AG04450 (cell line): ENCODE data around the gene PPP1R3G. TPM values are rescaled to one million over a fixed set of nuclear protein-coding genes. Genes with fewer than 3 reads are reported as not detected.

ENCODE experiments used
- CTCF ChIA-PET: fragments of 300-600, 350-600 bp; formaldehyde crosslinking; extraction: SDS; loops from one replicate; lab custom pipeline; 2022; ENCODE audit warnings: antibody characterized with exemption, inconsistent platforms; lab: Charles Lee
- POLR2A ChIA-PET: fragments of 350-600 bp; formaldehyde crosslinking; extraction: SDS; loops from one replicate; lab custom pipeline; 2021; ENCODE audit warnings: antibody characterized with exemption, inconsistent platforms; lab: Yijun Ruan, JAX
- DNase-seq: peaks from one replicate; pipeline ENCODE4 v3.0.0-alpha.2; 2011; ENCODE audit warnings: low read depth, low spot score
- H3K27ac ChIP-seq: one replicate; pipeline ENCODE4 v1.5.1; 2012; ENCODE audit warnings: low read depth, low read length, control low read depth
- H3K27me3 ChIP-seq: one replicate; pipeline ENCODE4 v1.6.0; 2012; ENCODE audit warnings: low read length; ENCODE audit not compliant: control insufficient read depth, insufficient read depth
- H3K4me3 ChIP-seq: 2 replicates; pipeline ENCODE4 v1.5.1; 2011; ENCODE audit warnings: mild to moderate bottlenecking, low read depth, low read length, control low read depth
- H3K9me3 ChIP-seq: 2 replicates; pipeline ENCODE4 v1.5.1; 2012; ENCODE audit warnings: low read length; ENCODE audit not compliant: control insufficient read depth, insufficient read depth
- CTCF ChIP-seq: IDR thresholded peaks from 2 replicates; pipeline ENCODE4 v1.5.1; 2011; ENCODE audit warnings: low read depth, low read length, control low read depth, inconsistent platforms
- polyA plus RNA-seq: library from polyadenylated mRNA; depleted of rRNA; stranded (reverse); fragments of >200 nt; gene quantifications from 2 replicates; pipeline ENCODE4 v1.2.3, GENCODE V29; 2011

PPP1R3G gene
- polyA plus RNA-seq, 1 experiment = 0.11 TPM

GRCh38 chr6:5067305-5067704, 17.8 kb upstream of the PPP1R3G start:
- H3K9me3 ChIP-seq = peaks cover 10% of the 10 kb centered on the region
- TF ChIP-seq CTCF = no peak
- DNase-seq = no peak
- ChIA-PET POLR2A (no interaction called here), CTCF (no interaction called here)
- H3K4me3 ChIP-seq = no peak overlapping the region
- H3K27ac ChIP-seq = no peak overlapping the region
- no peaks in the 10 kb centered on the region for H3K27me3 ChIP-seq

GRCh38 chr6:5068153-5068751, 16.9 kb upstream of the PPP1R3G start:
- DNase-seq = no peak
- ChIA-PET POLR2A (no interaction called here), CTCF (no interaction called here)
- peaks cover 10% of the 10 kb centered on the region for H3K9me3 ChIP-seq
- no peaks in the 10 kb centered on the region for H3K27me3 ChIP-seq
- H3K27ac ChIP-seq = no peak overlapping the region
- no peak overlapping the region for H3K4me3 ChIP-seq
- TF ChIP-seq CTCF = no peak

- TF ChIP-seq CTCF = no peak
- POLR2A ChIA-PET = no interaction called here
Measured at GRCh38 chr6:5071216-5071615, 13.9 kb upstream of the PPP1R3G start.

GRCh38 chr6:5072440-5072839, 12.7 kb upstream of the PPP1R3G start:
- Histone ChIP-seq H3K4me3 (no peak overlapping the region), H3K27ac (no peak overlapping the region), H3K9me3 (peaks cover under 1% of the 10 kb centered on the region; the same call in 1 of the 2 replicates), H3K27me3 (peaks cover 6% of the 10 kb centered on the region)
- DNase-seq = no peak
- CTCF ChIA-PET = no interaction called here
- POLR2A ChIA-PET = no interaction called here
- no peak for TF ChIP-seq CTCF

More at GRCh38 chr6:5071216-5071615, 13.9 kb upstream of the PPP1R3G start:
- Histone ChIP-seq H3K27me3 (peaks cover 6% of the 10 kb centered on the region), H3K9me3 (peaks cover 10% of the 10 kb centered on the region), H3K4me3 (no peak overlapping the region), H3K27ac (no peak overlapping the region)
- CTCF ChIA-PET = no interaction called here
- DNase-seq = no peak

- DNase-seq = no peak
- POLR2A ChIA-PET = no interaction called here
- no peak overlapping the region for H3K4me3 ChIP-seq
- peaks cover 6% of the 10 kb centered on the region for H3K27me3 ChIP-seq
- H3K27ac ChIP-seq = no peak overlapping the region
- no peak for TF ChIP-seq CTCF
- CTCF ChIA-PET = no interaction called here
- H3K9me3 ChIP-seq = no peaks in the 10 kb centered on the region
Measured at GRCh38 chr6:5073992-5074391, 11.1 kb upstream of the PPP1R3G start.
